ENCODE data around the gene HECTD1. TPM values are rescaled to one million over a fixed set of nuclear protein-coding genes. Genes with fewer than 3 reads are reported as not detected.

The HECTD1 gene
- total RNA-seq, 1 experiment from 2014 or later, result 160 TPM

DNA sequence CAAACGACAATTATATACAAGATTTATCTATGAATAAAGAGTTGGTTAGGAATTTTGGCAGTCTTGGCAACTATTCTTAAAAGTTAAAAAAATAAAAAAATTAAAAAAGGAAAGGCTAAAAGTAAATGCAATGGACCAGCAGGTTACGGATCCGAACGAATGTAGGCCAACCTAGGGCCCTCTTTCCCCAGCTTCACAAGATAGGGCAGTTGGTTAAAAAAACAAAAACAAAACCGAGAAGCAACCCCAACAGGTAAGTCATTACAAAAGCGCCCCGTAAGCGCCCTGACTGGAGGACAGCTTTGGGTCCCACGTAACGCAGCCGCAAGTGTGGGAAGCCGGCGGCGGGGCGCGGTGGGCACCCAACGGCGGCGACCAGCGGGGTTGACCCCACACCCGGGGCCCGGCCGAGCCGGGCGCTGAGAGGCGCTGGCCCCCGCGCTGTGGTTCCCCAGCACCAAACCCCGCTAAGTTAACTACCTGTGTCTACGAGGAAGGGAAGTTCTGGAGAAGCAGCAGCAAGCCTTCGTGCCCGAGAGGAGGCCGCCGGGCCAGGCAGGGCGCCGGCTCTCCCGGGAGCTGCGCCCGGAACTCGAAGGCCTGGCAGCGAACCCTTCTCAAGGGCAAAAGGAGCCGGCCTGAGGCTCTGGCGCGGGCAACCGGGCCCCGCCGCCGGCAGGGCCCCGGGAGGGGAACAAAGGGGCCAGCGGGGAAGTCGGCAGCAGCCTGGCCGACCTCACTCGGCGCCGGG, 882 bp downstream of the HECTD1 start:
- RAD21 ChIA-PET (ENCODE audit: low non-redundant PET in 1 of 2, low total read pairs in 2 of 2, uncharacterized antibody in 2 of 2, unreplicated experiment in 2 of 2), result no interaction called here
- Histone ChIP-seq H2AFZ (ENCODE audit: low read depth, low read length, poor library complexity, severe bottlenecking) (no peak overlapping the region), H3K79me2 (ENCODE audit: insufficient read depth, low read length) (peaks cover 58% of the 10 kb centered on the region), H3K4me1 (ENCODE audit: control insufficient read depth in 1 of 2, insufficient read depth in 2 of 2, low read length in 2 of 2) (peaks cover 24 to 41% of the 10 kb centered on the region in 2 experiments), H3K27me3 (ENCODE audit: insufficient read depth, low read length) (no peaks in the 10 kb centered on the region), H3K9me2 (ENCODE audit: insufficient read depth) (no peaks in the 10 kb centered on the region), H4K20me1 (ENCODE audit: insufficient read depth) (peaks cover 3% of the 10 kb centered on the region; the same call in 1 of the 2 replicates), H3K9me3 (ENCODE audit: control insufficient read depth in 1 of 2, insufficient read depth in 1 of 2, low read depth in 1 of 2, low read length in 2 of 2) (no peaks in the 10 kb centered on the region), H3K4me2 (ENCODE audit: low read length) (peak overlapping the region; percentile 93), H3K27ac (ENCODE audit: low read depth, low read length) (peak overlapping the region; percentile 99), H3K4me3 (replicated peaks in 1 of 2; ENCODE audit: low read depth in 1 of 2, low read length in 2 of 2) (peak overlapping the region; percentile 83 to 84), H3K36me3 (ENCODE audit: control insufficient read depth in 1 of 2, insufficient read depth in 2 of 2, low read length in 2 of 2) (peaks cover 0 to 10% of the 10 kb centered on the region in 2 experiments; a peak in 1 of 4 replicates), H3K9ac (ENCODE audit: low read length) (peak overlapping the region; percentile 97)
- intact Hi-C loops (cut with micrococcal nuclease), result loop anchor here (10.0 kb wide), 1 partner anchor 148 kb away; no protein-coding TSS in a partner anchor
- POLR2A ChIA-PET, result interaction anchor here (0.6 to 4.2 kb wide), 2 partner anchors 23 to 87 kb away, joined by 3 to 29 read pairs; no protein-coding TSS in a partner anchor
- no peak for TF ChIP-seq EZH2phosphoT487 (IDR thresholded peaks at IDR 0.05; ENCODE audit: borderline replicate concordance)
- TF ChIP-seq SP1 (IDR thresholded peaks at IDR 0.05; ENCODE audit: low read depth), result no peak
- TF ChIP-seq POLR2AphosphoS5 (IDR thresholded peaks at IDR 0.05; ENCODE audit: low read depth, low read length), result no peak
- TF ChIP-seq ZFX (IDR thresholded peaks at IDR 0.05), result 0 out of 2 replicates have a peak, but pooled peaks have one; percentile 94
- no peak for TF ChIP-seq CBX3 (IDR thresholded peaks at IDR 0.05; ENCODE audit: low read depth)
- TF ChIP-seq, protein P1, sequence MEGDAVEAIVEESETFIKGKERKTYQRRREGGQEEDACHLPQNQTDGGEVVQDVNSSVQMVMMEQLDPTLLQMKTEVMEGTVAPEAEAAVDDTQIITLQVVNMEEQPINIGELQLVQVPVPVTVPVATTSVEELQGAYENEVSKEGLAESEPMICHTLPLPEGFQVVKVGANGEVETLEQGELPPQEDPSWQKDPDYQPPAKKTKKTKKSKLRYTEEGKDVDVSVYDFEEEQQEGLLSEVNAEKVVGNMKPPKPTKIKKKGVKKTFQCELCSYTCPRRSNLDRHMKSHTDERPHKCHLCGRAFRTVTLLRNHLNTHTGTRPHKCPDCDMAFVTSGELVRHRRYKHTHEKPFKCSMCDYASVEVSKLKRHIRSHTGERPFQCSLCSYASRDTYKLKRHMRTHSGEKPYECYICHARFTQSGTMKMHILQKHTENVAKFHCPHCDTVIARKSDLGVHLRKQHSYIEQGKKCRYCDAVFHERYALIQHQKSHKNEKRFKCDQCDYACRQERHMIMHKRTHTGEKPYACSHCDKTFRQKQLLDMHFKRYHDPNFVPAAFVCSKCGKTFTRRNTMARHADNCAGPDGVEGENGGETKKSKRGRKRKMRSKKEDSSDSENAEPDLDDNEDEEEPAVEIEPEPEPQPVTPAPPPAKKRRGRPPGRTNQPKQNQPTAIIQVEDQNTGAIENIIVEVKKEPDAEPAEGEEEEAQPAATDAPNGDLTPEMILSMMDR (IDR thresholded peaks at IDR 0.05 in 2 of 3, conservative IDR thresholded peaks at IDR 0.05 in 1 of 3; ENCODE audit: borderline replicate concordance in 1 of 3, insufficient read depth in 1 of 3, low read depth in 2 of 3, low read length in 2 of 3), result no peak
- TF ChIP-seq ZNF274 (IDR thresholded peaks at IDR 0.05; ENCODE audit: low read depth, low read length), result no peak
- DNase-seq (ENCODE audit: low read depth, low spot score), result no peak
- CTCF ChIA-PET, result interaction anchor here (1.0 to 2.8 kb wide), 4 partner anchors 11 to 23 kb away, joined by 3 to 13 read pairs (median 8); no protein-coding TSS in a partner anchor
- peak; percentile 1 for ATAC-seq
- no TSS peak for BruUV-seq (replicated peaks)

Data from HCT116 (cell line).